ENCODE results near the gene WHRN.

Gene WHRN

GRCh38 chr9:114449236-114449635, 56.0 kb downstream of the WHRN start:
- DNase-seq (ENCODE audit: low read depth in 2 of 2) = no peak

DNA sequence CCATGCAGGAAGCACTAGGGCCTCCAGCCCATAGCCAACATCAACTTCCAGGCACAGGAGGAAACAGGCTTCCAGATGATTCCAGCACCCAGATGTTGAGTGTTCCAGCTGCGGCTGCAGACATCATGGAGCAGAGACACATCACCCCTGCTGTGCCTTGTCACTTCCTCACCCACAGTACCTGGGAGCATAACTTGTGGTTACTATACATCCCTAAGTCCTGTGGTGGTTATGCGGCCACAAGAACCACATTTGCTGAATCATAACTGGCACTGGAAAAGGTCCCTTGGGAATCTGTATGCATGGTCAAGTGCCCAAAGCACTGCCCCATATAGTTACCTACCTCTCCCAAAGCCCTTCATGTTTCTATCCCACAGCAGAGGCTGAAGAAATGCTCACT, 56.6 kb downstream of the WHRN start:
- no peak for DNase-seq (ENCODE audit: low read depth in 2 of 2)

- DNase-seq (ENCODE audit: low read depth in 2 of 2) = no peak
Measured at GRCh38 chr9:114446672-114447450, 58.4 kb downstream of the WHRN start.

GRCh38 chr9:114446036-114446435, 59.2 kb downstream of the WHRN start:
- DNase-seq (ENCODE audit: low read depth in 2 of 2) = no peak

GRCh38 chr9:114445616-114446015, 59.7 kb downstream of the WHRN start:
- DNase-seq (ENCODE audit: low read depth in 2 of 2) = no peak

DNA sequence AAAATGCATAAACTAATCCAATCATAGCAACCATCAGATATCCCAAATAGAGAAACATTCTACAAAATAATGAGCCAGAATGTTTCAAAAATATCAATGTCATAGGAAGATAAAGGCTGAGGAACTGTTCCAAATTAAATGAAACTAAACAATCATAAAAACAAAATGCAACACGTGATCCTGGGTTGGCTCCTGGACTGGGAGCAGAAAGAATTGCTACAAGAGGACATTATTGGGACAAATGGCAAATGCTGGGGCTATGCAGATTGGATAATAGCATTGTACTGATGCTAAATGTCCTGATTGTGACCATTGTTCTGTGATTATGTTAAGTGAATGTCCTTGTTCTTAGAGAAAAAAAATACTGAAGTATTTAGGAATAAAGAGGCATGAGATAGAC, 63.3 kb downstream of the WHRN start:
- DNase-seq (ENCODE audit: low read depth in 2 of 2) = no peak

DNA sequence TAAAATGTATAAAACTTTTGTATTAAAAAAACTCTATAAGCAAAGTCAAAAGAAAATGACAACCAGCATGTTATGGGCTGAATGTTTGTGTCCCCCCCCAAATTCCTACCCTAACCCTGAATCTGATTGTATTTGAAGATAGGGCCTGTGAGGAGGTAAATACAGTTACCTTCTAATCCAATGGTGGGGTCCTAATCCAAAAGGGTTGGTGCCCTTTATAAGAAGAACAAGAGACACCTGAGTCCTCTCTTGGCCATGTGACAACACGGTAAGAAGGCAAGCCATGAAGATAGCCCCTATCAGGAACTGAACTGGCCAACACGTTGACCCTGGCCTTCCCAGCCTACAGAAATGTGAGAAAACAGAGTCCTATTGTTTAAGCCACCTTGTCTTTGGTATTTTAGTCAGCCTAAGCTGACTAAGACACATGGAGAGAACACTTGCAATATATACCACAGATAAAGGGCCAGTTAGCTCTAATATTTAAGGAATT, 67.8 kb downstream of the WHRN start:
- DNase-seq (ENCODE audit: low read depth in 2 of 2) = no peak

DNA sequence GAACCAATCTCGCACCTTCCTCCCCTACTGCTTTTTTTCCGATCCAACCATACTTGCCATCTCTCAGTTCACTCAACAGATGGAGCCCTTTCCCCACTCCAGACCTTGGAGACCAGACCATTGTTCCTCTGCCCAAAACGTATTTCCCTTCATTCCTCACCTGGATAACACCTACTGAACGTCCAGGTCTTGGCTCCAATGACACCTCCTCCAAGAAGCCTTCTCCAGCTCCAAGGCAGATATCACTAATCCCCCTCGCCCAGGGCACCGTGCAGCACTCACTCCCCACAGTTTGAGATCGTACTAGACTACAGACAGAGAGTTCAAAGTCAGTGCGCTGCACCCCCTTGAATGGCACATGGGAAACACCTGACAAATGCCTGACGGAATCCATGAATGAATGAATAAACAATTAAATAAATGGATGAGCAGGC, 70.4 kb downstream of the WHRN start:
- DNase-seq (ENCODE audit: low read depth in 2 of 2) = no peak

- DNase-seq (ENCODE audit: low read depth in 2 of 2) = no peak
Measured at GRCh38 chr9:114433720-114434255, 71.5 kb downstream of the WHRN start.

- DNase-seq (ENCODE audit: low read depth in 2 of 2) = no peak
Measured at GRCh38 chr9:114433086-114433485, 72.2 kb downstream of the WHRN start.

DNA sequence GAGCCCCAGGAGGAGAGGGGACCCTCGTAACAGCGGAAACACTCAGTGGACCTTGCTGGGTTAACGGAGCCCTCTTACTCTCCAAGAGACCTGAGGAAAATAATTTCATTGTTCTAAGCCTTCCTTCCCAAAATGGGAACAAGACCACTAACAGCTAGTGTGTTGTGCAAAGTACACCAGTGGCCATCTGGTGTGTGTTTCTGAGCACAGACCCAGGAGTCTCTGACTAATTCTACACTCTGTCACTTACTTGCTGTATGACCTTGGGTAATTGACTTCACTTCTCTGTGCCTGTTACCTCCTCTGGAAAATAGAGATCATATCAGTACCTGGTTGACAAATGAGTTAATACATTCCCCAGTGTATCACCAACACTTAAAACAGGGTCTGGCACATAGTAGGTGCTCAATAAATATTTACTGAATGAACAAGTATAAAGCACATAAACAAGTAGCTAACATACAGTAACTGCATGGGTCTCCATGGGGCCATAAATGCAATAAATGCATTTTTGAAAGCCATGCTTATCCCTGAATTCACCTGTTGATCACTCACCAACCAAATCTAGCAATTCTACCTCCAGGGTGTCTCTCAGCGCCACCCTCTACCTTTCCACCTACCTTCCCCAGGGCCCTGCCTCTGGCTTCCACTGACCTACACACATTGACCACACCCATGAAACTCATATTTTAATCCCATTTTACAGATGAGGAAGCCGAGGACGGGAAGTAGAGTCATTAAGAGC, 72.8 kb downstream of the WHRN start:
- no peak for DNase-seq (ENCODE audit: low read depth in 2 of 2)

DNA sequence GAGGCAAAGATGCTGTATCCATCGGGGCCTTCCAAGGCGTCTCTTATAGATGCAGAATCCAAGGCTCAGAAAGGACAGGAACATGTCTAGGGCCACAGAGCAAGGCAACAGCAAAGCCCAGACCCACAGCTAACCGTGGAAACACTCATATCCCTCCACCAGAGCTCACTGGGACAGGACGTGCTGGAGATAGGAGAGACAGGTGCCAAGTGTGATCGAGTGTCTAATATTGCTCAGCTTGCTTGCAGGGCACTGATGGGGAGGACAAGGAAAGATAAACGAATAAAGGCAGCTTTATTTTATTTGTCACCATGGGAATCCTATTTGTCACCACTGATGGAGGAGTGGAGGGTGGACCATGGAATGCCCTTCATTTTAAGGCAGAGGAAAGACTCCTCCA, 73.5 kb downstream of the WHRN start:
- no peak for DNase-seq (ENCODE audit: low read depth in 2 of 2)

DNA sequence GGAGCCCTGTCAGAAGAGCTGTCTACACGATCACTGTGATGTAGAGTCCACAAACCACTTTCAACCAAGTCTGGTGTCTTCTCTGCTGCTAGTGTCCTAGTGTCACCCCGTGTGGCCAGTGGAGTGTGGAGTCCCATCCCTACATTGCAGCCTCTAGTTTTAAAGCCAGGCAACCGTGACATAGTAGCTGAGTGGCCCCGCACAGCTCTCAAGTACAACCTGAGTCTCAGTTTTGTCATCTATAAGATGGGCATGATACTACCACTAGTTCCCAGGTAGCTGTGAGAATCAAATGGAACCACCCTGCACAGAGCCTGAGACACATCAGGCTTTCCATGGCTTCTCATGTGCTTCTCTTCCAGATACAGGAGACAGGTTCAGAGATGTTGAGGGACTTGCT, 74.3 kb downstream of the WHRN start:
- DNase-seq (ENCODE audit: low read depth in 2 of 2) = no peak

GRCh38 chr9:114430457-114430856, 74.8 kb downstream of the WHRN start:
- DNase-seq (ENCODE audit: low read depth in 2 of 2) = no peak

DNA sequence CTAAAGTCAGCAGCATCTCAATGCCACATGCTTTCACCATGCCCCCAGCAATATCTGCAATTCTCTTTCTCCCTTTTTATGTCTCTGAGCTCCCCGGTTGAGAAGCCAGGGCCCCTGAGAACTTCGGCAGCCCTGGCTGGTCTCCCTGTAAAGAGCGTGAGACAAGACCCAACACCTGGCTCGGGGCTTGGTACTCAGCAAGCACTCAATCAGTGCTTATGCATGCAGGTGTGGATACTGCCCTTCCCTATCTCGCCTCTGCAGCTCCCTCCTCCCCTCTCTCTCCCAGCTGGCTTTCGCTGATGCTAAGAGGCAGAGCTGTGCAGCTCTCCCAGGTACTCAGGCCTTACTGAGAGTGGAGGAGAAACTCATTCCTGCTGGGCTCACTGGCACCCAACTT, 75.8 kb downstream of the WHRN start:
- DNase-seq (ENCODE audit: low read depth in 2 of 2) = no peak

GRCh38 chr9:114428466-114428865, 76.8 kb downstream of the WHRN start:
- no peak for DNase-seq (ENCODE audit: low read depth in 2 of 2)

DNA sequence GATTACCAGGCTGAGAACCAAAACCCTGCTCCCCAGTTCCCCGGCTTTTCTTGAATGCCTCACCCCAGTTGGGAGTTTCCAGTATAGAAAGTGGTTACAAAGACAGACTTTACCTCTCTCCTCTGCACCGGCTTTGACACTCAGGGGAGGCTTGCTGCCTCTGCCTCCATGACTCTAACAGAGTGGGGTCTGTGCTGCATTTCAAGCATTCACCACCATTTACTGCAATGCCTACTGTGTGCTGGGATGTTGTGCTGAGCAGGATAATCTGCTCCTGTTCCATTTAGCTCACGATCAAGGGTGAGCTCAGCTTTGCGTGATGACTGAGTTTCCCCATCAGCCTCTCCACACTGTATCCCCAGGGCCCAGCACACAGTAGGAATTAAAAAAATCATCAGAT, 77.6 kb downstream of the WHRN start:
- no peak for DNase-seq (ENCODE audit: low read depth in 2 of 2)

- DNase-seq (ENCODE audit: low read depth in 2 of 2) = no peak
Measured at GRCh38 chr9:114426046-114426948, 79.0 kb downstream of the WHRN start.

DNA sequence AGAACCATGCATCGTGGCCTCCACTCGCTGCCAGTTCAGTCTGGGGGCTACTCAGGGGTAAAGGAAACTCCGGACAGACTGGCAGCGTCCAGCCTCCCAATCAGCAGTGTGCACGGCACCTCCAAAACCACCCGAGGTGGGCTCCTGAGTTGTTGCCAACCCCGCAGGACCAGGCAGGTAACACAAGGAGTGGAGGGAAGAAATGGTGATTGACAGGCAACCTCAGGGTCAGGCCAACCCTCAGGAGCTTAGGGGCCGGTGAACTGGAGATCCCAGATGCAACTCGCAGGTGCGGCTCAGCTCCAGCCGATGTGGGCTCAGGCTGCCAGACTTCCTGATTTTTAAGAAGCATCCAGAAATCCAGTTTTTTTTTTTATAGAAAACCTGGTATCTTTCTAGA, 80.1 kb downstream of the WHRN start:
- no peak for DNase-seq (ENCODE audit: low read depth in 2 of 2)

DNA sequence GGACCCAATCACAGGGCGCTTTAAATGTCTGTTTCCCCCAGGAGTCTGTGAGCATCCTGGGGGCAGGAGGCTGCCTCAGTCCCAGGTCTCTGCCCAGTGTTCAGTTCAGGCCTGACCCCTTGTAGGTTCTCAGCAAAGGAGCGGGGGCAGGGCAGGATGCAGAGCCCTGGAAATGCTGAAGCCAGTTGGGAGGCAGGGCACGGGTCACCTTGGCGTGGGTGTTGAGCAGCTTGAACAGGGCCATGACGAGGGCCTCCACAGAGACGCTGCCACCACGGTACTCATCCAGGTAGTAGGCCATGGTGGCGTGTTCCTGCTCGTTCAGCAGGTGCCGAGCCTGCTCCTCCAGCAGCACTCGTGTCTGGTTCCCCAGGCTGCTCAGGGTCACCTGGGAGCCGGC, 81.1 kb downstream of the WHRN start:
- no peak for DNase-seq (ENCODE audit: low read depth in 2 of 2)

DNA sequence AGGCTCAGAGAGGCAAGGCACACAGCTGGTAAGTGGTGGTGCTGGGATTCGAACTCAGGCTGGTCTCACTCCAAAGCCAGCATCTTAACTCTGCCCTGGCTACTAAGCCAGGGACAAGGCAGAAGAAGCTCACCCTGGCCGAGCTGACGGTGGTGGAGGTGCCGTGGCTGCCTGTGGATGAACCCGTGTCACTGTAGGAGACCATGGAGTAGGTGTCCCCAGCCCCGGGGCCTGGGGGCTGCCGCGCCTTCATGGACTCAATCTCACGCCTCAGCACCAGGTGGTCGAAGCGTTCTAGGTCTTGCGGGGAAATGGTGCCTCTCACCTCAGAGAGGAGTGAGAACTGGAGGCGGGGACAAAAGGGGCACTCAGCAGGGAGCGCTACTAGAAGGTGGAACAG, 82.1 kb downstream of the WHRN start:
- DNase-seq (ENCODE audit: low read depth in 2 of 2) = no peak

GRCh38 chr9:114421147-114421546, 84.1 kb downstream of the WHRN start:
- DNase-seq (ENCODE audit: low read depth in 2 of 2) = no peak

All from stimulated activated CD8-positive, alpha-beta memory T cell treated with anti-CD3 and anti-CD28 coated beads, Interleukin-7, amount 100 ng/mL, for 4 hours (primary cell).